HCT116 (cell line): ENCODE measurements around the gene THADA. TPM values are rescaled to one million over a fixed set of nuclear protein-coding genes. Genes with fewer than 3 reads are reported as not detected.
"Not testable (repeated sequence)": the region's sequence is repeated elsewhere in the genome, so short reads cannot be mapped to it uniquely, and the experiment has no call there.

Experiments
- ATAC-seq: fragments of 200-7000 bp; cut with Tn5 transposase; 2 replicates; pipeline ENCODE4 v1.9.1; 2020; ENCODE audit warnings: mild to moderate bottlenecking, moderate library complexity
- BruUV-seq: library from RNA; stranded (reverse); fragments of 400-500 nt; replicated peaks from 2 replicates; lab custom pipeline; 2021; lab: Mats Ljungman, UMichigan
- CTCF ChIA-PET: fragments of 300-600 bp; sonication (Branson Sonifier 250); formaldehyde crosslinking; loops from one replicate; lab custom pipeline; 2021; ENCODE audit warnings: antibody characterized with exemption; lab: Charles Lee
- POLR2A ChIA-PET: fragments of 300-600, 350-600 bp; sonication (Branson Sonifier 250); formaldehyde crosslinking; loops from one replicate; lab custom pipeline; 2021; ENCODE audit warnings: antibody characterized with exemption; lab: Charles Lee
- RAD21 ChIA-PET, 2 experiments: fragments of 300-600 bp; sonication (Branson Sonifier 250); formaldehyde crosslinking; loops; one replicate each; lab custom pipeline; 2023; ENCODE audit warnings: low total read pairs in 2 of 2; ENCODE audit not compliant: uncharacterized antibody in 2 of 2, unreplicated experiment in 2 of 2, low non-redundant PET in 1 of 2; lab: Charles Lee
- DNase-seq: peaks from one replicate; pipeline ENCODE4 v3.0.0-alpha.2; 2010; ENCODE audit warnings: low read depth, low spot score
- H2AFZ ChIP-seq: fragments of 200-600 bp; shearing (Covaris generic), sonication (generic); 2 replicates; pipeline ENCODE4 v1.6.1; 2017; ENCODE audit warnings: low read depth, mixed run types, mixed read lengths, antibody characterized with exemption, low read length; ENCODE audit not compliant: poor library complexity, severe bottlenecking
- H3K27ac ChIP-seq: 2 replicates; pipeline ENCODE4 v1.5.1; 2012; ENCODE audit warnings: low read depth, low read length
- H3K27me3 ChIP-seq: fragments of 200-600 bp; sonication (generic); 2 replicates; pipeline ENCODE4 v1.6.1; 2016; ENCODE audit warnings: mixed run types, low read length, mixed read lengths; ENCODE audit not compliant: insufficient read depth
- H3K36me3 ChIP-seq, 2 experiments: fragments of 200-500 bp in 1 of 2; fragments of 200-600 bp in 1 of 2; sonication (Bioruptor generic) in 1 of 2; sonication (generic) in 1 of 2; 2 replicates each; pipeline versions ENCODE4 v1.5.1 to v1.6.1; 2014 to 2016; ENCODE audit warnings: low read length in 2 of 2, inconsistent platforms in 1 of 2, mixed read lengths in 1 of 2, mixed run types in 1 of 2; ENCODE audit not compliant: insufficient read depth in 2 of 2, control insufficient read depth in 1 of 2
- H3K4me1 ChIP-seq, 2 experiments: fragments of 200-600 bp in 1 of 2; sonication (generic) in 1 of 2; 2 replicates each; pipeline versions ENCODE4 v1.5.1 to v1.6.1; 2012 to 2017; ENCODE audit warnings: low read length in 2 of 2, inconsistent platforms in 1 of 2, mild to moderate bottlenecking in 1 of 2, mixed read lengths in 1 of 2, mixed run types in 1 of 2, moderate library complexity in 1 of 2; ENCODE audit not compliant: insufficient read depth in 2 of 2, control insufficient read depth in 1 of 2
- H3K4me2 ChIP-seq: fragments of 200-600 bp; sonication (generic); 2 replicates; pipeline ENCODE4 v1.6.1; 2017; ENCODE audit warnings: mixed run types, low read length, mixed read lengths
- H3K4me3 ChIP-seq, 2 experiments: fragments of 200-600 bp in 1 of 2; sonication (generic) in 1 of 2; replicated peaks in 1 of 2; 2 replicates each; pipeline ENCODE4 v1.5.1; 2011 to 2016; ENCODE audit warnings: low read length in 2 of 2, control low read depth in 1 of 2, low read depth in 1 of 2, mild to moderate bottlenecking in 1 of 2, mixed read lengths in 1 of 2, mixed run types in 1 of 2
- H3K79me2 ChIP-seq: fragments of 200-600 bp; sonication (generic); 2 replicates; pipeline ENCODE4 v1.6.1; 2017; ENCODE audit warnings: mild to moderate bottlenecking, mixed run types, low read length, moderate library complexity, mixed read lengths; ENCODE audit not compliant: insufficient read depth
- H3K9ac ChIP-seq: fragments of 200-600 bp; sonication (generic); 2 replicates; pipeline ENCODE4 v1.6.1; 2016; ENCODE audit warnings: low read length, mixed read lengths
- H3K9me2 ChIP-seq: fragments of 200-600 bp; sonication (generic), shearing (Covaris generic); 2 replicates; pipeline ENCODE4 v1.6.1; 2017; ENCODE audit warnings: mixed run types, mild to moderate bottlenecking, moderate library complexity; ENCODE audit not compliant: insufficient read depth
- H3K9me3 ChIP-seq, 2 experiments: fragments of 200-500 bp in 1 of 2; fragments of 200-600 bp in 1 of 2; sonication (Bioruptor generic) in 1 of 2; sonication (generic) in 1 of 2; 2 replicates each; pipeline ENCODE4 v1.6.1; 2014 to 2017; ENCODE audit warnings: low read length in 2 of 2, mixed read lengths in 2 of 2, inconsistent platforms in 1 of 2, low read depth in 1 of 2, mild to moderate bottlenecking in 1 of 2, mixed run types in 1 of 2, moderate library complexity in 1 of 2; ENCODE audit not compliant: control insufficient read depth in 1 of 2, insufficient read depth in 1 of 2
- H4K20me1 ChIP-seq: fragments of 200-600 bp; sonication (generic), shearing (Covaris generic); 2 replicates; pipeline ENCODE4 v1.6.1; 2017; ENCODE audit warnings: mixed run types, mild to moderate bottlenecking, moderate library complexity; ENCODE audit not compliant: insufficient read depth
- ATF3 ChIP-seq: IDR thresholded peaks from 2 replicates; pipeline ENCODE4 v1.6.1; 2012
- CBX3 ChIP-seq: IDR thresholded peaks from 2 replicates; pipeline ENCODE4 v1.6.1; 2012; ENCODE audit warnings: low read depth
- ELF1 ChIP-seq: IDR thresholded peaks from 2 replicates; pipeline ENCODE4 v1.6.1; 2012; ENCODE audit warnings: low read depth, borderline replicate concordance
- JUND ChIP-seq: IDR thresholded peaks from 2 replicates; pipeline ENCODE4 v1.6.1; 2012
- MAX ChIP-seq: IDR thresholded peaks from 2 replicates; pipeline ENCODE4 v1.6.1; 2012
- POLR2AphosphoS5 ChIP-seq: IDR thresholded peaks from 2 replicates; pipeline ENCODE4 v1.6.1; 2011; ENCODE audit warnings: mild to moderate bottlenecking, low read depth, low read length, moderate library complexity
- RAD21 ChIP-seq: IDR thresholded peaks from 2 replicates; pipeline ENCODE4 v1.6.1; 2012; ENCODE audit warnings: low read depth, mild to moderate bottlenecking
- REST ChIP-seq: IDR thresholded peaks from 2 replicates; pipeline ENCODE4 v1.6.1; 2012; ENCODE audit warnings: low read depth
- SIN3A ChIP-seq: IDR thresholded peaks from 2 replicates; pipeline ENCODE4 v1.6.1; 2012; ENCODE audit warnings: low read depth
- SRF ChIP-seq: IDR thresholded peaks from 2 replicates; pipeline ENCODE4 v1.6.1; 2012; ENCODE audit warnings: low read depth
- ZBTB33 ChIP-seq: IDR thresholded peaks from 2 replicates; pipeline ENCODE4 v1.6.1; 2011; ENCODE audit warnings: mild to moderate bottlenecking, low read length, moderate library complexity; ENCODE audit not compliant: insufficient replicate concordance; ENCODE audit errors: extremely low read depth
- ZNF274 ChIP-seq: fragments of 200-500 bp; sonication (Bioruptor generic); IDR thresholded peaks from 2 replicates; pipeline ENCODE4 v1.6.1; 2014; ENCODE audit warnings: mild to moderate bottlenecking, low read depth, low read length, inconsistent platforms
- intact Hi-C: fragments of 100-400 bp; cut with micrococcal nuclease; formaldehyde crosslinking; loops from 2 replicates; pipeline ENCODE4 v1.10.0; 2022
- total RNA-seq: library from RNA; stranded (reverse); gene quantifications from one replicate; pipeline ENCODE4 v1.2.1, GENCODE V29; 2021; ENCODE audit not compliant: unreplicated experiment

THADA gene
- total RNA-seq, 1 experiment from 2014 or later: 30.7 TPM

- TF ChIP-seq REST: no peak
Observed at GRCh38 chr2:43636621-43637020, 40.8 kb upstream of the THADA start (continued).

GRCh38 chr2:43636153-43636552, 40.3 kb upstream of the THADA start:
- H3K9me2 ChIP-seq, H3K9ac ChIP-seq, ATAC-seq, intact Hi-C loops, BruUV-seq, RAD21 ChIA-PET, H3K4me3 ChIP-seq, H3K4me2 ChIP-seq, H3K79me2 ChIP-seq, H3K27ac ChIP-seq, DNase-seq, H3K9me3 ChIP-seq, H4K20me1 ChIP-seq, POLR2A ChIA-PET, H2AFZ ChIP-seq, H3K27me3 ChIP-seq, H3K36me3 ChIP-seq: not testable (repeated sequence)
- CTCF ChIA-PET: interaction anchor here (1.3 kb wide), 1 partner anchor 24 kb away, joined by 3 read pairs; no protein-coding TSS in a partner anchor
- H3K4me1 ChIP-seq: peaks cover 0 to 16% of the 10 kb centered on the region in 2 experiments; a peak in 2 of 4 replicates

GRCh38 chr2:43634604-43635306, 38.9 kb upstream of the THADA start:
- H3K9ac ChIP-seq: no peak overlapping the region
- H2AFZ ChIP-seq: peak overlapping the region; percentile 22
- no peak overlapping the region for H3K4me3 ChIP-seq
- ChIA-PET POLR2A (no interaction called here), CTCF (no interaction called here), RAD21 (no interaction called here)
- H4K20me1 ChIP-seq: no peaks in the 10 kb centered on the region
- no peaks in the 10 kb centered on the region for H3K9me2 ChIP-seq
- no TSS peak for BruUV-seq
- H3K36me3 ChIP-seq: no peaks in the 10 kb centered on the region
- intact Hi-C loops: no loop called here
- peak overlapping the region; percentile 17; the same call in 1 of the 2 replicates for H3K4me2 ChIP-seq
- no peaks in the 10 kb centered on the region for H3K27me3 ChIP-seq
- no peak for ATAC-seq
- no peak for DNase-seq
- H3K9me3 ChIP-seq: no peaks in the 10 kb centered on the region
- H3K27ac ChIP-seq: no peak overlapping the region
- H3K79me2 ChIP-seq: no peaks in the 10 kb centered on the region
- peaks cover 0 to 16% of the 10 kb centered on the region in 2 experiments; a peak in 2 of 4 replicates for H3K4me1 ChIP-seq
- no peak for TF ChIP-seq ZBTB33
- TF ChIP-seq ELF1: no peak
- no peak for TF ChIP-seq ATF3
- no peak for TF ChIP-seq SIN3A
- TF ChIP-seq ZNF274: no peak
- TF ChIP-seq JUND: no peak
- no peak for TF ChIP-seq POLR2AphosphoS5
- TF ChIP-seq CBX3: no peak
- no peak for TF ChIP-seq RAD21
- TF ChIP-seq MAX: no peak
- TF ChIP-seq SRF: no peak
